ENCODE measurements around the gene IBSP. TPM values are rescaled to one million over a fixed set of nuclear protein-coding genes. Genes with fewer than 3 reads are reported as not detected.

IBSP gene
- total RNA-seq, 1 donor from 2014 or later, result not detected

DNA sequence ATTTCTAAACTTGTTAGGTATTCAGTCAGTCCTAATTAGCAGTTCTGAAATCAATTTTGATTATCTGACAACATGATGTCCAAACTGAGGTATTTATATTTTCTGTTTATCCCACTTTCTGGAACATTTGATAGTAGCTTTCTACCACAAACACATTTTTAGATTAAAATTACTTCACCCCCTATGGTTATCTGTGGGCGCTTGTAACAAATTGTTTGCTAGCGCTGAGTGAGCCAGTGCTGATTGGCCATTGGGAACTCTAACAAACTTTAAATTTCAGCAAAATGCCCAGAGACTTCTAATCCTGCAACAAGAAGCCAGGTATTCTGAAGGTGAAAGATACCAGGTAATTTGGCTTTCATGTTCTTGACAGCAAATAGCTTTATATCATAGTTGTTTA is 33.3 kb downstream of the IBSP start, which contains the start of gene MEPE:
Gene MEPE (plus strand): TSS at position 301 of the 400 bp plus-strand sequence. CDS start 1,746 bp downstream, outside the sequence.
- Histone ChIP-seq H3K36me3 (ENCODE audit: control insufficient read depth, insufficient read depth, low read length) (no peaks in the 10 kb centered on the region), H3K27me3 (ENCODE audit: control insufficient read depth, insufficient read depth, low read length) (no peaks in the 10 kb centered on the region), H3K4me3 (ENCODE audit: low read depth, low read length) (no peak within 1 kb of the TSS)
- no peak for DNase-seq (ENCODE audit: low read depth)
- TF ChIP-seq, protein P1, sequence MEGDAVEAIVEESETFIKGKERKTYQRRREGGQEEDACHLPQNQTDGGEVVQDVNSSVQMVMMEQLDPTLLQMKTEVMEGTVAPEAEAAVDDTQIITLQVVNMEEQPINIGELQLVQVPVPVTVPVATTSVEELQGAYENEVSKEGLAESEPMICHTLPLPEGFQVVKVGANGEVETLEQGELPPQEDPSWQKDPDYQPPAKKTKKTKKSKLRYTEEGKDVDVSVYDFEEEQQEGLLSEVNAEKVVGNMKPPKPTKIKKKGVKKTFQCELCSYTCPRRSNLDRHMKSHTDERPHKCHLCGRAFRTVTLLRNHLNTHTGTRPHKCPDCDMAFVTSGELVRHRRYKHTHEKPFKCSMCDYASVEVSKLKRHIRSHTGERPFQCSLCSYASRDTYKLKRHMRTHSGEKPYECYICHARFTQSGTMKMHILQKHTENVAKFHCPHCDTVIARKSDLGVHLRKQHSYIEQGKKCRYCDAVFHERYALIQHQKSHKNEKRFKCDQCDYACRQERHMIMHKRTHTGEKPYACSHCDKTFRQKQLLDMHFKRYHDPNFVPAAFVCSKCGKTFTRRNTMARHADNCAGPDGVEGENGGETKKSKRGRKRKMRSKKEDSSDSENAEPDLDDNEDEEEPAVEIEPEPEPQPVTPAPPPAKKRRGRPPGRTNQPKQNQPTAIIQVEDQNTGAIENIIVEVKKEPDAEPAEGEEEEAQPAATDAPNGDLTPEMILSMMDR (IDR thresholded peaks at IDR 0.05; ENCODE audit: insufficient read depth, low read length, poor library complexity, severe bottlenecking), result no peak

DNA sequence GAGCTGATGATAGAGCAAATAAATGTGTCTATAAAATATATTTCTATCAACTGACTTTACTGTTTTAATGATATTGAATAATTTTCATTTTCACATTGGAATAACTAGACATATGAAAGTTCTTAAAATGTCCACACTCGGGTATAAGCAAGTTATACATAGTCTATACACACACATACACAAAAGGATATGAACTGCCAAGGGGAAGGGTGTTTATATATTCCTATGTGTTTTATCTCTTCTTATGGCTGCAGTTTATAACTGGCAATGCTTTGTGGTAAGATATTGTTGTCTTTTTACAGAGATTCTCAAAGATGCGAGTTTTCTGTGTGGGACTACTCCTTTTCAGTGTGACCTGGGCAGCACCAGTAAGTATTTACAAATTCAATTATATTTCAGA is 35.0 kb downstream of the IBSP start:
- no peaks in the 10 kb centered on the region for H3K27me3 ChIP-seq (ENCODE audit: control insufficient read depth, insufficient read depth, low read length)
- no peaks in the 10 kb centered on the region for H3K36me3 ChIP-seq (ENCODE audit: control insufficient read depth, insufficient read depth, low read length)
- no peak overlapping the region for H3K4me3 ChIP-seq (ENCODE audit: low read depth, low read length)
- TF ChIP-seq, protein P1 (IDR thresholded peaks at IDR 0.05; ENCODE audit: insufficient read depth, low read length, poor library complexity, severe bottlenecking), result no peak
- DNase-seq (ENCODE audit: low read depth), result no peak

DNA sequence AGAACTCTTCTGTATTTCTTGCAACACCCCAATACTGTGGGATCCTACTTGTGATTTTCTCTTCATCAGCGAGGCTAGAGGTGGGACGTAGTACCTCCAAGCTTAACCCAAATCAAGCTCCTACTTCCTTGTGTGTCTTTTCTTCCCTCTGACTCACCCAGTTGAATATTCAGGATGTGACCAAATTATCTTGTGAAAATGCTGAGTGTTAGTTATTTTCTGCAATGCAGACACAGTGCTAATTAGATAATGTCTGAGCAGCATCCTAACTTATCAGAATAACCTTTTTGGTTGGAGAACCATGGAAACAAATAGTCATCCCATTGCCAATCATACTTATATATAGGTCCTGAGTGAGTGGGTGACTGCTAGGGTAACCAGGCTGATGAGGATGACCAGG is 35.8 kb downstream of the IBSP start:
- H3K4me3 ChIP-seq (ENCODE audit: low read depth, low read length), result no peak overlapping the region
- no peaks in the 10 kb centered on the region for H3K36me3 ChIP-seq (ENCODE audit: control insufficient read depth, insufficient read depth, low read length)
- TF ChIP-seq, protein P1 (IDR thresholded peaks at IDR 0.05; ENCODE audit: insufficient read depth, low read length, poor library complexity, severe bottlenecking), result no peak
- no peaks in the 10 kb centered on the region for H3K27me3 ChIP-seq (ENCODE audit: control insufficient read depth, insufficient read depth, low read length)
- no peak for DNase-seq (ENCODE audit: low read depth)

DNA sequence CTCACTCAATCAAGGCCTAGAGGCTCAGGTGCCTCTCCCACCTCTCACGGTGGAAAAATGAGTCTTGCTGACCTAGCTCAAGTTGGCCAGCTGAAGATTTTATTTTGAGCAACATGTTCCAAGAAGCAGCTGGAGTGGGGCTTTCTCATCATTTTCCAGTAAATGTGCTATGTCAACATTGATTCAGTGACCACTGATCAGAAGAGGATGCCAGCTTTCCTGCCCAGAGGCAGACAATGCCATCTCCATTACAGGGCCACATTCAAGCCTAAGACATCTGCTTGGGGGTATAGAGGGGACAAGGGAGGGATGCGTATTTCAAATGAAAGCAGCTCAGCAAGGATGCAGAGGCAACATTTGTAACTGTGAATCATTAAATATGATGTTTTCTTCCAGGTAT is 36.4 kb downstream of the IBSP start:
- TF ChIP-seq, protein P1 (IDR thresholded peaks at IDR 0.05; ENCODE audit: insufficient read depth, low read length, poor library complexity, severe bottlenecking), result no peak
- Histone ChIP-seq H3K27me3 (ENCODE audit: control insufficient read depth, insufficient read depth, low read length) (no peaks in the 10 kb centered on the region), H3K36me3 (ENCODE audit: control insufficient read depth, insufficient read depth, low read length) (no peaks in the 10 kb centered on the region), H3K4me3 (ENCODE audit: low read depth, low read length) (no peak overlapping the region)
- no peak for DNase-seq (ENCODE audit: low read depth)

DNA sequence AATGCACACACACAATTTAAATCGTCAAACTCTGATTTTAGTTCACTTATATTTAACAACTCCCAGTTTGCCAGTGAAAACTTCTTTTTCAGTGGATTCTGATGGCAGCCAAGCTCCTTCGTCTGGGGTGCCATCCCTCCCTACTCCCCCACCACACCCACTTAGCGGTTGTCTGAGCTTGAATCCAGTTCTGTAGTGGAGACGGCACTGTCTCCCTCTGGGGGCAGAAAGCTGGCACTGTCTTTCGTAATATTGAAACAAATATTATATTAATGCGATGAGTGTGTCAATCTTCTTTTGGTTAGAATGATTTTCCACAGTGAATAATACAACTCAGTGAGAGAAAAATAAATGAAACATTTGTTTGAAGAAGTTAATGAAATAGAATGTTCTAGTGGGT is 38.9 kb downstream of the IBSP start:
- Histone ChIP-seq H3K27me3 (ENCODE audit: control insufficient read depth, insufficient read depth, low read length) (no peaks in the 10 kb centered on the region), H3K36me3 (ENCODE audit: control insufficient read depth, insufficient read depth, low read length) (no peaks in the 10 kb centered on the region), H3K4me3 (ENCODE audit: low read depth, low read length) (no peak overlapping the region)
- DNase-seq (ENCODE audit: low read depth), result no peak
- TF ChIP-seq, protein P1 (IDR thresholded peaks at IDR 0.05; ENCODE audit: insufficient read depth, low read length, poor library complexity, severe bottlenecking), result peak; percentile 19

DNA sequence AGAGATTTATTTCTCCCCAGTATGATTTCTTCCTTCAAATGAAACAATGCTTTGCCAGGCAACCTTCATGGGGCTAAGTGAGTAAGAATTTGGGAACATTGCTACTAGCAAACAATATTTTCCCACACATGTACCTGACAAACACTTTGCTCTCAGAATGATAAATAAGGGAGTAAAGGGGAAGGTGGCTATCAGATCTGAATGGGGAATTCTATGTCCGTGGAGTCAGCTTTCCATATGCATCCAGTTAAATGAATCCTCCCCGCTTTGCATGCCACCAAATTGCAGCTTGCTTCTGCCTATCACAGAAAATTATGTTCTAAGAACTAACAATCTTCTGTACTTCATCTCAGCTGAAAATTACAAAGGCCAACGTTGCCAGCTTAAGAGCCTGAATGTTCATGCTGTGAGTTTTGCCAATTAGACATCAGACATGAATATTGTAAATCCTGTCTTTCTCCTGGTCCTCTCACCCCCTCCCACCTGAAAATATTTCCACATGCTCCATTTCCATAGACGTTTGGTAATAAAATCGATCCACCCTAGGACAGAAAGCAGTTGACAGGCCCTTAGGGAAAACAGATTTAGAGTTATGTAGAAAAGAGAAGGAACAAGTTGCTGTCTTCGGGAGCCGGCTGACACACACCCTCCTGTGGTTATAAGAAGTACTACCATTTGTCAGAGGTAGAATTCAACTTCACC is 39.7 kb downstream of the IBSP start:
- TF ChIP-seq, protein P1 (IDR thresholded peaks at IDR 0.05; ENCODE audit: insufficient read depth, low read length, poor library complexity, severe bottlenecking), result peak; percentile 76
- Histone ChIP-seq H3K27me3 (ENCODE audit: control insufficient read depth, insufficient read depth, low read length) (no peaks in the 10 kb centered on the region), H3K36me3 (ENCODE audit: control insufficient read depth, insufficient read depth, low read length) (no peaks in the 10 kb centered on the region), H3K4me3 (ENCODE audit: low read depth, low read length) (no peak overlapping the region)
- DNase-seq (ENCODE audit: low read depth), result no peak

Measured in kidney epithelial cell (primary cell).